ENCODE measurements around the gene XIRP1. TPM values are rescaled to one million over a fixed set of nuclear protein-coding genes. Genes with fewer than 3 reads are reported as not detected.
A peak's percentile ranks its signal among the peaks of the same experiment; 100 is the strongest.

XIRP1 gene
- total and polyA plus RNA-seq, 2 donors from 2014 or later, result 0.09 TPM; not detected in 1

GRCh38 chr3:39165518-39165917, 26.9 kb downstream of the XIRP1 start:
- H3K9me3 ChIP-seq (ENCODE audit: control insufficient read depth in 2 of 3, insufficient read depth in 1 of 3, low read length in 3 of 3), result no peaks in the 10 kb centered on the region
- H3K27ac ChIP-seq (ENCODE audit: low read depth in 2 of 2, low read length in 2 of 2), result no peak overlapping the region
- H3K27me3 ChIP-seq (ENCODE audit: control insufficient read depth, insufficient read depth, low read length), result no peaks in the 10 kb centered on the region
- H3K36me3 ChIP-seq (ENCODE audit: control insufficient read depth in 2 of 3, insufficient read depth in 3 of 3, low read length in 3 of 3), result no peaks in the 10 kb centered on the region
- H3K4me1 ChIP-seq (ENCODE audit: control insufficient read depth in 2 of 3, insufficient read depth in 2 of 3, low read depth in 1 of 3, low read length in 3 of 3), result no peaks in the 10 kb centered on the region
- no peak overlapping the region for H3K9ac ChIP-seq (ENCODE audit: low read length in 3 of 3)
- H3K4me3 ChIP-seq (ENCODE audit: low read length in 3 of 3), result no peak overlapping the region
- intact Hi-C loops (cut with DNase I), result no loop called here
- TF ChIP-seq CTCF (IDR thresholded peaks at IDR 0.05; ENCODE audit: borderline replicate concordance, extremely low read depth, insufficient read depth), result no peak
- DNase-seq (no peak), FAIRE-seq (no peak)

GRCh38 chr3:39164414-39164813, 28.0 kb downstream of the XIRP1 start:
- H3K27ac ChIP-seq (ENCODE audit: low read depth in 2 of 2, low read length in 2 of 2), result no peak overlapping the region
- no peak overlapping the region for H3K9ac ChIP-seq (ENCODE audit: low read length in 3 of 3)
- no peak for DNase-seq
- no peaks in the 10 kb centered on the region for H3K36me3 ChIP-seq (ENCODE audit: control insufficient read depth in 2 of 3, insufficient read depth in 3 of 3, low read length in 3 of 3)
- no peaks in the 10 kb centered on the region for H3K27me3 ChIP-seq (ENCODE audit: control insufficient read depth, insufficient read depth, low read length)
- no peak for TF ChIP-seq CTCF (IDR thresholded peaks at IDR 0.05; ENCODE audit: borderline replicate concordance, extremely low read depth, insufficient read depth)
- no peak for FAIRE-seq
- no peaks in the 10 kb centered on the region for H3K4me1 ChIP-seq (ENCODE audit: control insufficient read depth in 2 of 3, insufficient read depth in 2 of 3, low read depth in 1 of 3, low read length in 3 of 3)
- intact Hi-C loops (cut with DNase I), result no loop called here
- H3K4me3 ChIP-seq (ENCODE audit: low read length in 3 of 3), result no peak overlapping the region
- no peaks in the 10 kb centered on the region for H3K9me3 ChIP-seq (ENCODE audit: control insufficient read depth in 2 of 3, insufficient read depth in 1 of 3, low read length in 3 of 3)

- H3K4me3 ChIP-seq (ENCODE audit: low read length in 3 of 3), result no peak overlapping the region
- DNase-seq (peak in 1 of 5 donors; percentile 34), FAIRE-seq (no peak)
- H3K27me3 ChIP-seq (ENCODE audit: control insufficient read depth, insufficient read depth, low read length), result no peaks in the 10 kb centered on the region
- no peaks in the 10 kb centered on the region for H3K9me3 ChIP-seq (ENCODE audit: control insufficient read depth in 2 of 3, insufficient read depth in 1 of 3, low read length in 3 of 3)
- intact Hi-C loops (cut with DNase I), result no loop called here
- peaks cover 0 to 9% (median 7%) of the 10 kb centered on the region in 3 donors for H3K4me1 ChIP-seq (ENCODE audit: control insufficient read depth in 2 of 3, insufficient read depth in 2 of 3, low read depth in 1 of 3, low read length in 3 of 3)
- TF ChIP-seq CTCF (IDR thresholded peaks at IDR 0.05; ENCODE audit: borderline replicate concordance, extremely low read depth, insufficient read depth), result no peak
- H3K27ac ChIP-seq (ENCODE audit: low read depth in 2 of 2, low read length in 2 of 2), result no peak overlapping the region
- H3K9ac ChIP-seq (ENCODE audit: low read length in 3 of 3), result no peak overlapping the region
- no peaks in the 10 kb centered on the region for H3K36me3 ChIP-seq (ENCODE audit: control insufficient read depth in 2 of 3, insufficient read depth in 3 of 3, low read length in 3 of 3)
These were observed 34.2 kb downstream of the XIRP1 start for GRCh38 chr3:39158148-39158715.

- peaks cover 1 to 9% (median 7%) of the 10 kb centered on the region in 3 donors for H3K4me1 ChIP-seq (ENCODE audit: control insufficient read depth in 2 of 3, insufficient read depth in 2 of 3, low read depth in 1 of 3, low read length in 3 of 3)
- H3K27ac ChIP-seq (ENCODE audit: low read depth in 2 of 2, low read length in 2 of 2), result no peak overlapping the region
- H3K27me3 ChIP-seq (ENCODE audit: control insufficient read depth, insufficient read depth, low read length), result no peaks in the 10 kb centered on the region
- H3K4me3 ChIP-seq (ENCODE audit: low read length in 3 of 3), result no peak overlapping the region
- H3K36me3 ChIP-seq (ENCODE audit: control insufficient read depth in 2 of 3, insufficient read depth in 3 of 3, low read length in 3 of 3), result no peaks in the 10 kb centered on the region
- no peak for TF ChIP-seq CTCF (IDR thresholded peaks at IDR 0.05; ENCODE audit: borderline replicate concordance, extremely low read depth, insufficient read depth)
- no peak for DNase-seq
- no peak for FAIRE-seq
- no peak overlapping the region for H3K9ac ChIP-seq (ENCODE audit: low read length in 3 of 3)
- intact Hi-C loops (cut with DNase I), result no loop called here
- no peaks in the 10 kb centered on the region for H3K9me3 ChIP-seq (ENCODE audit: control insufficient read depth in 2 of 3, insufficient read depth in 1 of 3, low read length in 3 of 3)
These were observed 35.0 kb downstream of the XIRP1 start for GRCh38 chr3:39157359-39157758.

Data from kidney (tissue), 14 donors.